Measurements from ENCODE around the gene GPR87.
A peak's percentile ranks its signal among the peaks of the same experiment; 100 is the strongest.

GPR87 gene

GRCh38 chr3:151314593-151314992, 2.0 kb downstream of the GPR87 start:
- 82% methylated on average over 5 of the region's 5 CpGs for WGBS
- no peak overlapping the region for H3K23ac ChIP-seq (ENCODE audit: low read length in 2 of 2)
- H3K4ac ChIP-seq (ENCODE audit: low read depth in 1 of 2, low read length in 2 of 2) = no peak overlapping the region
- no peak overlapping the region for H3K4me3 ChIP-seq (ENCODE audit: insufficient read depth in 1 of 2, low read depth in 1 of 2, low read length in 2 of 2)
- no peak overlapping the region for H3K14ac ChIP-seq (ENCODE audit: low read length in 2 of 2)
- H2BK15ac ChIP-seq (ENCODE audit: low read depth, poor library complexity, severe bottlenecking) = no peak overlapping the region
- no peaks in the 10 kb centered on the region for H3K27me3 ChIP-seq (ENCODE audit: control insufficient read depth in 1 of 2, insufficient read depth in 1 of 2, low read length in 2 of 2)
- H3K18ac ChIP-seq (ENCODE audit: low read depth in 1 of 2, low read length in 2 of 2) = no peak overlapping the region
- H4K8ac ChIP-seq (ENCODE audit: low read length) = peak overlapping the region; percentile 37
- DNase-seq = no peak
- no peaks in the 10 kb centered on the region for H3K79me1 ChIP-seq (replicated peaks; ENCODE audit: low read length, poor library complexity, severe bottlenecking)
- H3K4me2 ChIP-seq (ENCODE audit: low read length, poor library complexity, severe bottlenecking) = no peak overlapping the region
- H3K27ac ChIP-seq (ENCODE audit: low read length, poor library complexity, severe bottlenecking) = no peak overlapping the region
- no peak overlapping the region for H2BK12ac ChIP-seq (ENCODE audit: low read length in 2 of 2)
- no peaks in the 10 kb centered on the region for H3K36me3 ChIP-seq (ENCODE audit: control insufficient read depth in 1 of 2, insufficient read depth in 2 of 2, low read depth in 1 of 2, low read length in 2 of 2)
- H2BK120ac ChIP-seq (ENCODE audit: low read depth, low read length) = no peak overlapping the region
- H2AFZ ChIP-seq (ENCODE audit: low read depth, low read length) = no peak overlapping the region
- H3K9ac ChIP-seq (ENCODE audit: low read length) = no peak overlapping the region
- H4K91ac ChIP-seq (ENCODE audit: low read length) = no peak overlapping the region
- no peaks in the 10 kb centered on the region for H3K9me3 ChIP-seq (ENCODE audit: control insufficient read depth, low read length)
- no peak overlapping the region for H2AK5ac ChIP-seq (ENCODE audit: low read length, severe bottlenecking)
- H3K4me1 ChIP-seq (ENCODE audit: control insufficient read depth, insufficient read depth, low read depth, low read length) = no peaks in the 10 kb centered on the region
- no peak overlapping the region for H2BK5ac ChIP-seq (ENCODE audit: low read depth, low read length, poor library complexity, severe bottlenecking)

GRCh38 chr3:151314137-151314536, 2.5 kb downstream of the GPR87 start:
- 100% methylated on average over 1 of the region's 2 CpGs for WGBS
- Histone ChIP-seq H3K4me1 (ENCODE audit: control insufficient read depth, insufficient read depth, low read depth, low read length) (no peaks in the 10 kb centered on the region), H2BK5ac (ENCODE audit: low read depth, low read length, poor library complexity, severe bottlenecking) (no peak overlapping the region)

GRCh38 chr3:151312972-151313371, 3.6 kb downstream of the GPR87 start:
- H2BK5ac ChIP-seq (ENCODE audit: low read depth, low read length, poor library complexity, severe bottlenecking) = no peak overlapping the region
- H3K18ac ChIP-seq (ENCODE audit: low read depth in 1 of 2, low read length in 2 of 2) = no peak overlapping the region
- H2AK5ac ChIP-seq (ENCODE audit: low read length, severe bottlenecking) = no peak overlapping the region
- no peak for DNase-seq
- WGBS = 94% methylated on average over 3 of the region's 3 CpGs
- H3K36me3 ChIP-seq (ENCODE audit: control insufficient read depth in 1 of 2, insufficient read depth in 2 of 2, low read depth in 1 of 2, low read length in 2 of 2) = no peaks in the 10 kb centered on the region
- no peak overlapping the region for H2BK15ac ChIP-seq (ENCODE audit: low read depth, poor library complexity, severe bottlenecking)
- H3K4me3 ChIP-seq (ENCODE audit: insufficient read depth in 1 of 2, low read depth in 1 of 2, low read length in 2 of 2) = no peak overlapping the region
- H4K91ac ChIP-seq (ENCODE audit: low read length) = no peak overlapping the region
- no peak overlapping the region for H3K27ac ChIP-seq (ENCODE audit: low read length, poor library complexity, severe bottlenecking)
- H3K23ac ChIP-seq (ENCODE audit: low read length in 2 of 2) = no peak overlapping the region
- H3K4ac ChIP-seq (ENCODE audit: low read depth in 1 of 2, low read length in 2 of 2) = no peak overlapping the region
- no peaks in the 10 kb centered on the region for H3K4me1 ChIP-seq (ENCODE audit: control insufficient read depth, insufficient read depth, low read depth, low read length)
- no peaks in the 10 kb centered on the region for H3K79me1 ChIP-seq (replicated peaks; ENCODE audit: low read length, poor library complexity, severe bottlenecking)
- no peak overlapping the region for H2BK12ac ChIP-seq (ENCODE audit: low read length in 2 of 2)
- H2AFZ ChIP-seq (ENCODE audit: low read depth, low read length) = no peak overlapping the region
- H3K27me3 ChIP-seq (ENCODE audit: control insufficient read depth in 1 of 2, insufficient read depth in 1 of 2, low read length in 2 of 2) = no peaks in the 10 kb centered on the region
- no peak overlapping the region for H4K8ac ChIP-seq (ENCODE audit: low read length)
- H3K14ac ChIP-seq (ENCODE audit: low read length in 2 of 2) = no peak overlapping the region
- no peak overlapping the region for H3K4me2 ChIP-seq (ENCODE audit: low read length, poor library complexity, severe bottlenecking)
- no peak overlapping the region for H3K9ac ChIP-seq (ENCODE audit: low read length)
- H3K9me3 ChIP-seq (ENCODE audit: control insufficient read depth, low read length) = no peaks in the 10 kb centered on the region
- no peak overlapping the region for H2BK120ac ChIP-seq (ENCODE audit: low read depth, low read length)

More at GRCh38 chr3:151314137-151314536, 2.5 kb downstream of the GPR87 start:
- H2BK120ac ChIP-seq (ENCODE audit: low read depth, low read length) = no peak overlapping the region
- no peak for DNase-seq
- H3K4me2 ChIP-seq (ENCODE audit: low read length, poor library complexity, severe bottlenecking) = no peak overlapping the region
- H3K14ac ChIP-seq (ENCODE audit: low read length in 2 of 2) = no peak overlapping the region
- no peak overlapping the region for H3K4ac ChIP-seq (ENCODE audit: low read depth in 1 of 2, low read length in 2 of 2)
- no peak overlapping the region for H3K18ac ChIP-seq (ENCODE audit: low read depth in 1 of 2, low read length in 2 of 2)
- no peaks in the 10 kb centered on the region for H3K36me3 ChIP-seq (ENCODE audit: control insufficient read depth in 1 of 2, insufficient read depth in 2 of 2, low read depth in 1 of 2, low read length in 2 of 2)
- no peak overlapping the region for H4K8ac ChIP-seq (ENCODE audit: low read length)
- H3K9me3 ChIP-seq (ENCODE audit: control insufficient read depth, low read length) = no peaks in the 10 kb centered on the region
- no peak overlapping the region for H2AK5ac ChIP-seq (ENCODE audit: low read length, severe bottlenecking)
- H3K27ac ChIP-seq (ENCODE audit: low read length, poor library complexity, severe bottlenecking) = no peak overlapping the region
- H2BK12ac ChIP-seq (ENCODE audit: low read length in 2 of 2) = no peak overlapping the region
- H3K9ac ChIP-seq (ENCODE audit: low read length) = no peak overlapping the region
- no peaks in the 10 kb centered on the region for H3K79me1 ChIP-seq (replicated peaks; ENCODE audit: low read length, poor library complexity, severe bottlenecking)
- H3K23ac ChIP-seq (ENCODE audit: low read length in 2 of 2) = no peak overlapping the region
- H2BK15ac ChIP-seq (ENCODE audit: low read depth, poor library complexity, severe bottlenecking) = no peak overlapping the region
- H3K27me3 ChIP-seq (ENCODE audit: control insufficient read depth in 1 of 2, insufficient read depth in 1 of 2, low read length in 2 of 2) = no peaks in the 10 kb centered on the region
- no peak overlapping the region for H4K91ac ChIP-seq (ENCODE audit: low read length)
- H2AFZ ChIP-seq (ENCODE audit: low read depth, low read length) = no peak overlapping the region
- no peak overlapping the region for H3K4me3 ChIP-seq (ENCODE audit: insufficient read depth in 1 of 2, low read depth in 1 of 2, low read length in 2 of 2)

GRCh38 chr3:151309566-151309965, 7.1 kb downstream of the GPR87 start:
- no peak for DNase-seq
- Histone ChIP-seq H3K23ac (ENCODE audit: low read length in 2 of 2) (no peak overlapping the region), H2BK5ac (ENCODE audit: low read depth, low read length, poor library complexity, severe bottlenecking) (no peak overlapping the region), H3K27ac (ENCODE audit: low read length, poor library complexity, severe bottlenecking) (no peak overlapping the region), H3K4me2 (ENCODE audit: low read length, poor library complexity, severe bottlenecking) (no peak overlapping the region), H3K4me3 (ENCODE audit: insufficient read depth in 1 of 2, low read depth in 1 of 2, low read length in 2 of 2) (no peak overlapping the region), H4K8ac (ENCODE audit: low read length) (no peak overlapping the region), H3K14ac (ENCODE audit: low read length in 2 of 2) (peak overlapping the region in 1 of 2 experiments; percentile 38), H3K18ac (ENCODE audit: low read depth in 1 of 2, low read length in 2 of 2) (no peak overlapping the region), H3K4ac (ENCODE audit: low read depth in 1 of 2, low read length in 2 of 2) (no peak overlapping the region), H3K4me1 (ENCODE audit: control insufficient read depth, insufficient read depth, low read depth, low read length) (peaks cover 8% of the 10 kb centered on the region), H3K36me3 (ENCODE audit: control insufficient read depth in 1 of 2, insufficient read depth in 2 of 2, low read depth in 1 of 2, low read length in 2 of 2) (no peaks in the 10 kb centered on the region), H2BK120ac (ENCODE audit: low read depth, low read length) (no peak overlapping the region), H3K27me3 (ENCODE audit: control insufficient read depth in 1 of 2, insufficient read depth in 1 of 2, low read length in 2 of 2) (no peaks in the 10 kb centered on the region), H3K9me3 (ENCODE audit: control insufficient read depth, low read length) (no peaks in the 10 kb centered on the region), H2BK15ac (ENCODE audit: low read depth, poor library complexity, severe bottlenecking) (no peak overlapping the region), H2BK12ac (ENCODE audit: low read length in 2 of 2) (peak overlapping the region in 1 of 2 experiments; percentile 66), H2AFZ (ENCODE audit: low read depth, low read length) (no peak overlapping the region), H4K91ac (ENCODE audit: low read length) (no peak overlapping the region), H3K79me1 (replicated peaks; ENCODE audit: low read length, poor library complexity, severe bottlenecking) (no peaks in the 10 kb centered on the region), H3K9ac (ENCODE audit: low read length) (no peak overlapping the region), H2AK5ac (ENCODE audit: low read length, severe bottlenecking) (no peak overlapping the region)
- WGBS = 100% methylated on average over 2 of the region's 2 CpGs
